ENCODE data around the gene SLC36A1.
A peak's percentile ranks its signal among the peaks of the same experiment; 100 is the strongest.
"Not testable (repeated sequence)": the region's sequence is repeated elsewhere in the genome, so short reads cannot be mapped to it uniquely, and the experiment has no call there.

SLC36A1 gene

GRCh38 chr5:151487544-151487943, 40.1 kb downstream of the SLC36A1 start:
- DNase-seq: no peak

DNA sequence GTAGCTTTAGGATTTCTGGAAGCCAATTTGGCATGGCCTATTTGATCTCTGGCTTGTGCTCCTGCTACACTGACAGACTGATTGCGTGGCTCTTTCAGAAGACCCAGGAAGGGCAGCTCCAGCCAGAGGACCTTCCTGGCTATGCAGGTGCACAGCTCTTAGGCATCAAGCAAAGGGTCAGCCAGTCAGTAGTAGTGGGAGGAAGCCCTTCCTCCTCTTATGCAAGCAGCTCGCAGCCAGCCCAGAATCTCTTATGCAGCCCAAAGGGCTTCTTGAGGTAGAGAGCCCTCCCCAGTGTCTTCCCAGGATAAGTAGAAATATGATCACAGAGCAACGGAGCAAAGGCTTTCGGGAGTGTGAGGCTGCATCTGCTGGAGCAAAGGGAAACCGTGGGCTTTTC, 43.2 kb downstream of the SLC36A1 start:
- DNase-seq: no peak

DNA sequence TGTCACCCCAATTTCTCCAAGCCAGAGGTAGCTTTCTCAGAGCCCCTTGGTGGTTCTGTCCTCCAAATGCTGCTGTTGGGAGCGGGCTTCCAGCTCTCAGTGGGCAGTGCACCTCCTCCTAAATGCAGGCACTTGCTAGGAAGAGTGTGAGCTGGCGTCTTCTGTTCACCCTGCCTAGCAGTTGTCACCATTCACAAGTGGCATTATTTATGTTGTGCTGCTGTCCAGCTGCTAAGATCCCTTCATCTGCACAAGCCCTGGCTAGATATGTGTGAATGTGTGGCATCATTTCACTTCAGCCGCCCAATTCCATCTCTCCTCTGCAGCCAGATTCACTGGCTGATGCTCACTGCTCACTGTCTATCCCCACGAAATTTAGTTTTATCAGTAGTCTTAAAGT, 43.7 kb downstream of the SLC36A1 start:
- DNase-seq: no peak

DNA sequence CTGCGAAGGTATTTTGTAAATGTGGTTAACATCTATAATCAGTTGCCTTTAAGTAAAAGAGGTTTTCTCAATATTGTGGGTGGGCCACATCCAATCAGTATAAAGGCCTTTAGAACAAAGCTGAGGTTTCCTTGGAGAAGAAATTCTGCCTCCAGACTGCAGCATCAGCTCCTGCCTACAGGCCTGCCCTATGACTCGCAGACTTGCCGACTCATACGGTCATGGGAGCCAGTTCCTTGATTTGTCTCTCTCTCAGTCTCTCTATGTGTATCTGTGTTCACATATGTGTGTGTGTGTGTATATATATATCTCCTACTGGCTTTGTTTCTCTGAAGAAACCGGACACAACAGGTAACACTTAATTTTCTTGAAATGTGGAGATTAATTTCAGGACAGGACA, 45.3 kb downstream of the SLC36A1 start:
- DNase-seq: no peak

DNA sequence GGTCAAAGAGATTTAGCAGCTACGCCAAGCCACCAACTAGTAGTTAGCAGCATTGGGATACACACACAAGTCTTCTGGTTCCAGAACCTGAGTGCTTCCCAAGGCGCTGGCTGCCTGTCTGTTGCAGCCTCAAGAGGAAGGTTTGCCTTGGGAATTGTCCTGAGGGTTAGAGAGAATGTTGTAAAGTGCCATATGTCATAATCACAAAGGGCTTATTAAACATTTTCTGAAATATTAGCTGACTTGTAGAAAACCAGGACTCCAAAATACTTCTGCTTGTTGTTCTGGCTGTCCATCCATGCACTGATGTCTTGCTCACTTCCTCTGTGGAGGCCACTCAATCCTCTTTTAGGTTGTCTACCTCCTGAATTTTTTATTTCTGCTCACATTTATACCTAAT, 46.3 kb downstream of the SLC36A1 start:
- no peak for DNase-seq

GRCh38 chr5:151495320-151495719, 47.9 kb downstream of the SLC36A1 start:
- no peak for DNase-seq

GRCh38 chr5:151496041-151496484, 48.7 kb downstream of the SLC36A1 start:
- DNase-seq: no peak

DNA sequence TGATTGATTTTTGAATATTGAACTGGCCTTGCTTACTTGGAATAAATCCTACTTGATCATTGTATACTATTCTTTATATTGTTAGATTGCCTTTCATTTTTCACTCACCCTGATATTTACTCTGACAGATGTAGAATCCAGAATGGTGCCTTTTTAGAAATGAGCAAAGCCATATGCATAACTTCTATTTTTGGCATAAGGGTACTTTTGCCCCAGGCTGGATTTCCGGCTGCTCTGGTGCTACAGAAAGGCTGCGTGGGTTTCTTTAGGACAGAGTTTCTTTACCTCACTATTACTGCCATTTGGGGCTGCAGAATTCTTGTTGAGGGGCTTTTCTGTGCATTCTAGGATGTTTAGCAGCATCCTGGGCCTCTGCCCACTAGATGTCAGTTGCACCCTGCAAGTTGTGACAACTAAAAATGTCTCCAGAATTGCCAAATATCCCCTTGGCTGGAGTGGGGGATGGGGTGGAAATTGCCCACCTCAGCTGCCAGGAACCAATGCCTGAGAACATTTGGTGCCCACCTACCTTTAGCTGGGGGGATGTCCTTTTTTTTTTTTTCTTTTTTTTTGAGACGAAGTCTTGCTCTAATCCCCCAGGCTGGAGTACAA, 50.1 kb downstream of the SLC36A1 start:
- peak; percentile 9 for DNase-seq

GRCh38 chr5:151498395-151499155, 51.2 kb downstream of the SLC36A1 start:
- no peak for DNase-seq

DNA sequence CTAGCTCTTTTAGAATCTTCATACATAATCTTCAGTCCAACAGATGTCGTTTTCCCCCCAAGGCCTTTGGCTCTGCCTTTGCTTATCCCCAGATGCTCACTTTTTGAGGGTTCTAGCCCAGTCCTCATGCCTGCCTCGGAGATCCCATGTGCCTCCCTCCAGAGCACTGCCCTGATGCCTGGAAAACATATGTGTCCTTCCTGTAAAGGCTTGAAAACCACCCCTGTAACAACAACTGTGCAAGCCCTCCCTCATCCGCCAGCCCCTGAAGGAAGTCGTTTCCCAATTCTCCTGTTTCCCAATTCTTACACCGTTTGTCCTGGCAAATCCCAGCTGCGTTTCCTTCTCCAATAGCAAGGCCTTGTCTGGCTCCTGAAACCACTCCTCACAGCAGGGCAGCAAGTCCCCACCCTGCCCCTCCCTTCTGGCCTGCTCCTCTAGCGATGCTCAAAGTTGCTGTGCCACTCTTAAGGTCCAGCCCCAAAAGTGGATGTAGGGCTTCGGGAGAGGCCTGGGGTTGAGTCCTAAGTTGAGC, 52.2 kb downstream of the SLC36A1 start:
- no peak for DNase-seq

GRCh38 chr5:151504006-151504405, 56.6 kb downstream of the SLC36A1 start:
- no peak for DNase-seq

DNA sequence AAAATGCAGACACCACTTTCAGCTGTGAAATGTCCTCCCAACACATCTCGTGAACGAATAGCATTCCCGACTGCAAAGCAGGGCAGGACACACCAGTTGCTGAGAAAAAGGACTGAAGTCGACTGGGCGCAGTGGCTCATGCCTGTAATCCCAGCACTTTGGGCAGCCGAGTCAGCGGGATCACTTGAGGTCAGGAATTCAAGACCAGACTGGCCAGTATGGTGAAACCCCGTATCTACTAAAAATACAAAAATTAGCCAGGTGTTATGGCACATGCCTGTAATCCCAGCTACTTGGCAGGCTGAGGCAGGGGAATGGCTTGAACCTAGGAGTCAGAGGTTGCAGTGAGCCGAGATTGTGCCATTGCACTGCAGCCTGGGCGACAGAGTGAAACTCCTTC, 60.9 kb downstream of the SLC36A1 start:
- DNase-seq: not testable (repeated sequence)

DNA sequence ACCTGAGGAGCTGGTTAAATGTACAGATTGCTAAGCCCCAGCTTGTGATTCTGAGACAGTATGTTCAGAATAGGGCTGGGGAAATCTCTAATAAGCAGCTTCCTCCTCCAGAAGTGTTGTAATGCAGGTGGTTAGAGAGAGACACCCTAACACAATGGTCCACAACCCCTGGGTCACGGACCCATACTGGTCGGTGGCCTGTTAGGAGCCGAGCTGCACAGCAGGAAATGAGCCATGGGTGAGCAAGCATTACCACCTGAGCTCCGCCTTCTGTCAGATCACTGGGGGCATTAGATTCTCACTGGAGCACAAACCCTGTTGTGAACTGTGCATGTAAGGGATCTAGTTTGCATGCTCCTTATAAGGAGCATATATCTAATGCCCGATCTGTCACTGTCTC, 61.8 kb downstream of the SLC36A1 start:
- no peak for DNase-seq

GRCh38 chr5:151509836-151510235, 62.4 kb downstream of the SLC36A1 start:
- no peak for DNase-seq

DNA sequence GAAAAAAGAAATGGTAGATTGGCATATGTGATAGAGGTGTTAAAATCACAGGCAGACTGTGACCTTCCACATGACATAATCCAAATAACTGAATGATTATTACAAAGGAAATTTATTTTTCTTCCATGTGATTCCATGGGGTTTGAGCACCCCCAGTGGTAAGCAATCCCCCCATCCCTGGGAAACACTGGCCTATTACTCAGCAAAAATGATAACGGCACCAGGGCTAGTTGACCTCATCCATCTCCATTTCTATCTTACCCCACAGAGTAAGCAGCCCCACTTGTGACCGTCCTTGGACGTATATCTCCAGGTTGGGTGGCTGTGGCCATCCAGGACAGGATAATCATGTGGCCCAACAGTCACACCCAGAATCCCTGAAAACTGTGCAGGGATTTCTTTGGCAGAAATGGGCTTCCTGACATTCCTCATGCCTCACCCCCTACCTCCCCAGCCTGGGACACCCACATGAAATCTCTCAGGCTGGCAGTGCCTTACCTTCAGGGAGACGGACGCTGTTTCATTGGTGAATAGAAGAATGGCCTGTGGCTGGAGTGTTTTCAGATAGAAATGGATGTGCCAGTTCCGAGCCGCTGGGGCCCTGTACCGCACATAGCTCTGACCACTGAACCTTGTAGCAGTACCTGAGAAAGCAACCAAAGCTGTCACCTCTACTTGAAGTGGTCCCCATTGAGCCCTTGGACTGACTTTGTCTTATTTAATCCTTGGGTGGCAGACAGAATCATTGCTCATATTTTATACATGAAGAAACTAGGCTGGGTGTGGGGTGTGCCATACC, 69.9 kb downstream of the SLC36A1 start:
- no peak for DNase-seq

DNA sequence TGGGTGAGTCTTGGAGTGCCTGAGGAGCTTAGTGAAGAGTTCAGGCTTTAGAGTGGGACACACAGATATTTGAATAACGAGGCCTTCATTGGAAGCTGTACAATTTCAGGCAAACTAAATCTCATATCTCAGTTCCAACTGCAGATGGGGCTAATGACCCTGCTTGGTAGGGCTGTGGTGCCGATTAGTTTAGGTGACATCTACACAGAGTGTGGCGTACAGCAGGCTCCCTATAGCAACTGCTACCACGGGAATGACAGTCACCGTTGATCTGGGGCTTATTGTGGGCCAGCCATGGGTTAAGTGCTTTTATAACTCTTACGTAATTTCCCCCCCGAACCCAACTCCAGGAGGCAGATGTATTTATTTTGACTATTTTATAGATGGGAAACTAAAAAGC, 72.9 kb downstream of the SLC36A1 start:
- peak; percentile 5 for DNase-seq

GRCh38 chr5:151522226-151522625, 74.8 kb downstream of the SLC36A1 start:
- no peak for DNase-seq

GRCh38 chr5:151523335-151523734, 75.9 kb downstream of the SLC36A1 start:
- peak; percentile 32 for DNase-seq

GRCh38 chr5:151528153-151528552, 80.8 kb downstream of the SLC36A1 start:
- DNase-seq: no peak

DNA sequence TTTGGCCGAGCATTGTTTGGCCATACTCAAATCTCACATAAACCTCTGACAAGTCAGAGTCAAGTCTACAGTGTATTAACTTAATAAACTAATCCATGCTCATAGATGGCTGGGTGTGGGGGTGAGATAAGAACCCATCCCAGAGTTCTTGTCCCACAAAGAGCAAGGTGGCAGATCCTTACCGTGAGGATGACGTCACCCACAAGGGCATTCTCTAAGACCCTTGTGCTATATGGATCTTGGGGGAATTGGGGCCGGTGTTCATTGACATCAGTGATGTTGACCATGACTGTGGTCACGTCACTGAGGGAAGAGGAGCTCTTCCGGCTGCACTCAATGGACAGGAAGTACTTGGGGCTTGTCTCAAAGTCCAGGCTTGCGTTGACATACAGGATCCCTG, 81.6 kb downstream of the SLC36A1 start:
- no peak for DNase-seq

DNA sequence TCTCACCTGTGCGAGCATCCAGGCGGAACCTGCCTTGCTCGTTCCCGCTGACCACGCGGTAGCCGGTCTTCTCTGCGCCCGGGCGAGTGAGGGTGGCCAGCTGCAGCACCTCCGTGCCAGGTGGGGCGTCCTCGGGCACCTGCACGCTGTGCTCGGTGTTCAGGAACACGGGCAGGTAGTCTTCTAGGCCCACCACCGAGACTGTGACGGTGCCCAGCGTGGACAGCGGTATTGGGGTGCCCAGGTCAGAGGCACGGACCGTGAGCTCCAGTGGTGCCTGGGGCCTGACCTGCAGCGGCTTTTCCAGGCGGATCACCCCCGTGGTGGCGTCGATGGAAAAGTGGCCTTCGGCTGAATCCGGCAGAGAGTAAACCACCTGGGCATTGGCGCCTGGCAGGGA, 84.2 kb downstream of the SLC36A1 start:
- DNase-seq: no peak

- no peak for DNase-seq
Measured at GRCh38 chr5:151532416-151532815, 85.0 kb downstream of the SLC36A1 start.

- DNase-seq: no peak
Measured at GRCh38 chr5:151534350-151534749, 86.9 kb downstream of the SLC36A1 start.

GRCh38 chr5:151537044-151537443, 89.6 kb downstream of the SLC36A1 start:
- no peak for DNase-seq

All from NCI-H1694 (cell line).